Measurements from ENCODE around the gene TRIOBP.
"Not testable (repeated sequence)": the region's sequence is repeated elsewhere in the genome, so short reads cannot be mapped to it uniquely, and the experiment has no call there.

The TRIOBP gene

GRCh38 chr22:37696260-37696656 is 590 bp upstream of the TRIOBP start:
- not testable (repeated sequence) for DNase-seq

GRCh38 chr22:37697538-37697835 is 639 bp downstream of the TRIOBP start:
- no peak for DNase-seq

GRCh38 chr22:37701141-37701786 is 4.4 kb downstream of the TRIOBP start:
- no peak for DNase-seq

GRCh38 chr22:37703906-37704305 is 7.1 kb downstream of the TRIOBP start:
- DNase-seq, result no peak

- DNase-seq, result no peak
Measured at GRCh38 chr22:37704645-37705044, 7.8 kb downstream of the TRIOBP start.

GRCh38 chr22:37705205-37705604 is 8.4 kb downstream of the TRIOBP start:
- no peak for DNase-seq

GRCh38 chr22:37708580-37709444 is 12.0 kb downstream of the TRIOBP start:
- no peak for DNase-seq

- no peak for DNase-seq
Measured at GRCh38 chr22:37709445-37709765, 12.6 kb downstream of the TRIOBP start.

GRCh38 chr22:37710675-37711074 is 13.8 kb downstream of the TRIOBP start:
- DNase-seq, result no peak

- no peak for DNase-seq
Measured at GRCh38 chr22:37711490-37711889, 14.6 kb downstream of the TRIOBP start.

- no peak for DNase-seq
Measured at GRCh38 chr22:37713761-37714160, 16.9 kb downstream of the TRIOBP start.

GRCh38 chr22:37714634-37715033 is 17.8 kb downstream of the TRIOBP start:
- no peak for DNase-seq

GRCh38 chr22:37715760-37716159 is 18.9 kb downstream of the TRIOBP start:
- no peak for DNase-seq

- DNase-seq, result no peak
Measured at GRCh38 chr22:37716708-37717107, 19.9 kb downstream of the TRIOBP start.

- DNase-seq, result not testable (repeated sequence)
Measured at GRCh38 chr22:37717235-37717634, 20.4 kb downstream of the TRIOBP start.

- DNase-seq, result not testable (repeated sequence)
Measured at GRCh38 chr22:37717746-37718305, 21.0 kb downstream of the TRIOBP start.

- no peak for DNase-seq
Measured at GRCh38 chr22:37725551-37726240, 28.8 kb downstream of the TRIOBP start.

GRCh38 chr22:37726241-37726887 is 29.5 kb downstream of the TRIOBP start:
- DNase-seq, result no peak

GRCh38 chr22:37728620-37729019 is 31.8 kb downstream of the TRIOBP start:
- DNase-seq, result no peak

- DNase-seq, result no peak
Measured at GRCh38 chr22:37731804-37732471, 35.1 kb downstream of the TRIOBP start.

GRCh38 chr22:37732699-37733607 is 36.1 kb downstream of the TRIOBP start:
- DNase-seq, result no peak

Measured in activated CD4-positive, alpha-beta T cell treated with anti-CD3 and anti-CD28 coated beads, Interleukin-2, amount 50 U/mL, for 16 hours (primary cell).